ENCODE results near the gene ADAMTS8. TPM values are rescaled to one million over a fixed set of nuclear protein-coding genes. Genes with fewer than 3 reads are reported as not detected.

The ADAMTS8 gene
- total RNA-seq, 2 donors from 2014 or later, result 1.00 to 4.0 TPM

GRCh38 chr11:130390071-130390758 lies 38.2 kb downstream of the ADAMTS8 start:
- Histone ChIP-seq H3K4me3 (ENCODE audit: low read length) (no peak overlapping the region), H3K4me1 (ENCODE audit: control insufficient read depth, insufficient read depth, low read length) (no peaks in the 10 kb centered on the region), H3K27me3 (ENCODE audit: control insufficient read depth, insufficient read depth, low read length, poor library complexity, severe bottlenecking) (no peaks in the 10 kb centered on the region), H3K9ac (ENCODE audit: extremely low read depth, low read length, poor library complexity, severe bottlenecking) (no peak overlapping the region), H3K36me3 (ENCODE audit: control insufficient read depth, insufficient read depth, low read length) (no peaks in the 10 kb centered on the region), H3K27ac (ENCODE audit: low read depth, low read length) (no peak overlapping the region), H3K9me3 (ENCODE audit: control insufficient read depth, low read length) (no peaks in the 10 kb centered on the region)
- no peak for DNase-seq
- 73 to 83% methylated on average over 8 to 12 of the region's 12 CpGs for WGBS, 2 experiments (ENCODE audit: insufficient coverage in 1 of 2, insufficient read length in 1 of 2)
- peaks cover 3% of the 10 kb centered on the region for H3K4me1 Mint-ChIP-seq
- no peak overlapping the region for H3K27ac Mint-ChIP-seq
- no peaks in the 10 kb centered on the region for H3K36me3 Mint-ChIP-seq (ENCODE audit: low read depth)
- H3K27me3 Mint-ChIP-seq (ENCODE audit: insufficient read depth), result peaks cover 15% of the 10 kb centered on the region
- H3K4me3 Mint-ChIP-seq, result no peak overlapping the region
- TF ChIP-seq, protein P1, sequence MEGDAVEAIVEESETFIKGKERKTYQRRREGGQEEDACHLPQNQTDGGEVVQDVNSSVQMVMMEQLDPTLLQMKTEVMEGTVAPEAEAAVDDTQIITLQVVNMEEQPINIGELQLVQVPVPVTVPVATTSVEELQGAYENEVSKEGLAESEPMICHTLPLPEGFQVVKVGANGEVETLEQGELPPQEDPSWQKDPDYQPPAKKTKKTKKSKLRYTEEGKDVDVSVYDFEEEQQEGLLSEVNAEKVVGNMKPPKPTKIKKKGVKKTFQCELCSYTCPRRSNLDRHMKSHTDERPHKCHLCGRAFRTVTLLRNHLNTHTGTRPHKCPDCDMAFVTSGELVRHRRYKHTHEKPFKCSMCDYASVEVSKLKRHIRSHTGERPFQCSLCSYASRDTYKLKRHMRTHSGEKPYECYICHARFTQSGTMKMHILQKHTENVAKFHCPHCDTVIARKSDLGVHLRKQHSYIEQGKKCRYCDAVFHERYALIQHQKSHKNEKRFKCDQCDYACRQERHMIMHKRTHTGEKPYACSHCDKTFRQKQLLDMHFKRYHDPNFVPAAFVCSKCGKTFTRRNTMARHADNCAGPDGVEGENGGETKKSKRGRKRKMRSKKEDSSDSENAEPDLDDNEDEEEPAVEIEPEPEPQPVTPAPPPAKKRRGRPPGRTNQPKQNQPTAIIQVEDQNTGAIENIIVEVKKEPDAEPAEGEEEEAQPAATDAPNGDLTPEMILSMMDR (conservative IDR thresholded peaks at IDR 0.05), result peak; percentile 67
- H3K9me3 Mint-ChIP-seq, result no peaks in the 10 kb centered on the region

DNA sequence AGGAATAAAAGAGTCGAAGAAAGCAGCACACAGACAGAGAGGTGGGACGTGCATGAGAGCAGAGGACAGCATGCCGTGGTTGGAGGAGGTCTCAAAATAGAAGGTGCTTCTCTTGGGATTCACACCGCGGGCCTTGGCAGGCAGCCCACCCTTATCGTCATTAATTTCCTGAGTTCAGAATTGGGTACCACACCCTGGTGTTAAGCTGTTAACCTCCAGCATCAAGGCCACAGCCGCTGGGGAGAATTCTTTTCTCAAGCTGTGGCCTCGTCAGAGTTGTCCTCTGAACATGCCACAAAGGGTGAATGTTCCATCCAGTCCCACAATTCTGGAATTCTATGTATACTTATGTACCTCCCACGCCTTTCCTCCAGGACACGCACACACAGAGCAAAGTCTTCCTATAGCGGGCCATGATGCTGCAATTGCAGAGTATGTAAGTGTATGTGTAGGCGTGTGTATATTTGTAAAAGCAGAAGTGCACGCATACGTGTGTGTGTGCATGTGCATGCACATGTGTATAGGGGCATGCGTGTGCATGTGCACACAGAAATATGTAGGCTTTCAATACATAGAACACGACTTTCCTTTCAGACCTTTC lies 39.0 kb downstream of the ADAMTS8 start:
- Histone ChIP-seq H3K4me1 (ENCODE audit: control insufficient read depth, insufficient read depth, low read length) (no peaks in the 10 kb centered on the region), H3K4me3 (ENCODE audit: low read length) (no peak overlapping the region), H3K27me3 (ENCODE audit: control insufficient read depth, insufficient read depth, low read length, poor library complexity, severe bottlenecking) (no peaks in the 10 kb centered on the region), H3K36me3 (ENCODE audit: control insufficient read depth, insufficient read depth, low read length) (no peaks in the 10 kb centered on the region), H3K9ac (ENCODE audit: extremely low read depth, low read length, poor library complexity, severe bottlenecking) (no peak overlapping the region), H3K9me3 (ENCODE audit: control insufficient read depth, low read length) (no peaks in the 10 kb centered on the region), H3K27ac (ENCODE audit: low read depth, low read length) (no peak overlapping the region)
- TF ChIP-seq, protein P1 (conservative IDR thresholded peaks at IDR 0.05), result no peak
- H3K9me3 Mint-ChIP-seq, result no peaks in the 10 kb centered on the region
- WGBS, 2 experiments (ENCODE audit: insufficient coverage in 1 of 2, insufficient read length in 1 of 2), result 90 to 93% methylated on average over 14 to 16 of the region's 16 CpGs
- H3K27me3 Mint-ChIP-seq (ENCODE audit: insufficient read depth), result peaks cover 15% of the 10 kb centered on the region
- no peak for DNase-seq
- no peak overlapping the region for H3K27ac Mint-ChIP-seq
- no peak overlapping the region for H3K4me3 Mint-ChIP-seq
- peaks cover 3% of the 10 kb centered on the region for H3K4me1 Mint-ChIP-seq
- H3K36me3 Mint-ChIP-seq (ENCODE audit: low read depth), result no peaks in the 10 kb centered on the region

GRCh38 chr11:130388607-130389205 lies 39.7 kb downstream of the ADAMTS8 start:
- Mint-ChIP-seq H3K4me3 (no peak overlapping the region), H3K4me1 (peaks cover 7% of the 10 kb centered on the region), H3K9me3 (no peaks in the 10 kb centered on the region), H3K36me3 (ENCODE audit: low read depth) (no peaks in the 10 kb centered on the region), H3K27me3 (ENCODE audit: insufficient read depth) (peaks cover 15% of the 10 kb centered on the region), H3K27ac (no peak overlapping the region)
- Histone ChIP-seq H3K4me3 (ENCODE audit: low read length) (no peak overlapping the region), H3K27ac (ENCODE audit: low read depth, low read length) (no peak overlapping the region), H3K4me1 (ENCODE audit: control insufficient read depth, insufficient read depth, low read length) (no peaks in the 10 kb centered on the region), H3K27me3 (ENCODE audit: control insufficient read depth, insufficient read depth, low read length, poor library complexity, severe bottlenecking) (no peaks in the 10 kb centered on the region), H3K36me3 (ENCODE audit: control insufficient read depth, insufficient read depth, low read length) (no peaks in the 10 kb centered on the region), H3K9me3 (ENCODE audit: control insufficient read depth, low read length) (no peaks in the 10 kb centered on the region), H3K9ac (ENCODE audit: extremely low read depth, low read length, poor library complexity, severe bottlenecking) (no peak overlapping the region)
- TF ChIP-seq, protein P1 (conservative IDR thresholded peaks at IDR 0.05), result no peak
- WGBS, 2 experiments (ENCODE audit: insufficient coverage in 1 of 2, insufficient read length in 1 of 2), result 87 to 92% methylated on average over 7 to 11 of the region's 11 CpGs
- DNase-seq, result no peak
